Mammary epithelial cell (primary cell): ENCODE measurements around the gene B4GALNT2.
"Not testable (repeated sequence)": the region's sequence is repeated elsewhere in the genome, so short reads cannot be mapped to it uniquely, and the experiment has no call there.

Experiments used
- EZH2 ChIP-seq: IDR thresholded peaks from 2 replicates; pipeline ENCODE4 v1.6.1; 2012; ENCODE audit warnings: low read length, inconsistent platforms, borderline replicate concordance
- TF ChIP-seq, protein P1 (sequence below), 2 donors: IDR thresholded peaks in 1 of 2; conservative IDR thresholded peaks in 1 of 2; 2 replicates each; pipeline ENCODE4 v1.5.1; 2011 to 2012; ENCODE audit warnings: inconsistent platforms in 2 of 2, low read length in 2 of 2, mild to moderate bottlenecking in 2 of 2, control low read depth in 1 of 2, low read depth in 1 of 2; ENCODE audit not compliant: insufficient read depth in 1 of 2; ENCODE audit errors: extremely low read depth in 1 of 2

DNA sequence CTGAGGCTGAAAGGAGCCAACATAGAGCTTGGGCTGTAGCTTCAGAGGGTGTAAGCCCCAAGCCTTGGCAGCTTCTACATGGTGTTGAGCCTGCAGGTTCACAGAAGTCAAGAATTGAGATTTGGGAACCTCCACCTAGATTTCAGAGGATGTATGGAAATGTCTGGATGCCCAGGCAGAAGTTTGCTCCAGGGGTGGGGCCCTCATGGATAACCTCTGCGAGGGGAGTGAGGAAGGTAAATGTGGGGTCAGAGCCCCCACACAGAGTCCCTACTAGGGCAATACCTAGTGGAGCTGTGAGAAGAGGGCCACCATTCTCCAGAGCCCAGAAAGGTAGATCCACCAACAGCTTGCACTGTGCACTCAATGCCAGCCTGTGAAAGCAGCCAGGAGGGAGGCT, 52.8 kb downstream of the B4GALNT2 start:
- TF ChIP-seq, protein P1, sequence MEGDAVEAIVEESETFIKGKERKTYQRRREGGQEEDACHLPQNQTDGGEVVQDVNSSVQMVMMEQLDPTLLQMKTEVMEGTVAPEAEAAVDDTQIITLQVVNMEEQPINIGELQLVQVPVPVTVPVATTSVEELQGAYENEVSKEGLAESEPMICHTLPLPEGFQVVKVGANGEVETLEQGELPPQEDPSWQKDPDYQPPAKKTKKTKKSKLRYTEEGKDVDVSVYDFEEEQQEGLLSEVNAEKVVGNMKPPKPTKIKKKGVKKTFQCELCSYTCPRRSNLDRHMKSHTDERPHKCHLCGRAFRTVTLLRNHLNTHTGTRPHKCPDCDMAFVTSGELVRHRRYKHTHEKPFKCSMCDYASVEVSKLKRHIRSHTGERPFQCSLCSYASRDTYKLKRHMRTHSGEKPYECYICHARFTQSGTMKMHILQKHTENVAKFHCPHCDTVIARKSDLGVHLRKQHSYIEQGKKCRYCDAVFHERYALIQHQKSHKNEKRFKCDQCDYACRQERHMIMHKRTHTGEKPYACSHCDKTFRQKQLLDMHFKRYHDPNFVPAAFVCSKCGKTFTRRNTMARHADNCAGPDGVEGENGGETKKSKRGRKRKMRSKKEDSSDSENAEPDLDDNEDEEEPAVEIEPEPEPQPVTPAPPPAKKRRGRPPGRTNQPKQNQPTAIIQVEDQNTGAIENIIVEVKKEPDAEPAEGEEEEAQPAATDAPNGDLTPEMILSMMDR (conservative IDR thresholded peaks at IDR 0.05 in 1 of 2, IDR thresholded peaks at IDR 0.05 in 1 of 2; ENCODE audit: extremely low read depth in 1 of 2, insufficient read depth in 1 of 2, low read depth in 1 of 2, low read length in 2 of 2): not testable (repeated sequence)
- not testable (repeated sequence) for TF ChIP-seq EZH2
